Inferior parietal cortex (tissue), 1 donor: ENCODE results near the gene CCNJL.

Experiments
- DNase-seq: peaks from one replicate; pipeline ENCODE4 v3.0.0-alpha.2; 2016; ENCODE audit errors: extremely low spot score

The CCNJL gene

DNA sequence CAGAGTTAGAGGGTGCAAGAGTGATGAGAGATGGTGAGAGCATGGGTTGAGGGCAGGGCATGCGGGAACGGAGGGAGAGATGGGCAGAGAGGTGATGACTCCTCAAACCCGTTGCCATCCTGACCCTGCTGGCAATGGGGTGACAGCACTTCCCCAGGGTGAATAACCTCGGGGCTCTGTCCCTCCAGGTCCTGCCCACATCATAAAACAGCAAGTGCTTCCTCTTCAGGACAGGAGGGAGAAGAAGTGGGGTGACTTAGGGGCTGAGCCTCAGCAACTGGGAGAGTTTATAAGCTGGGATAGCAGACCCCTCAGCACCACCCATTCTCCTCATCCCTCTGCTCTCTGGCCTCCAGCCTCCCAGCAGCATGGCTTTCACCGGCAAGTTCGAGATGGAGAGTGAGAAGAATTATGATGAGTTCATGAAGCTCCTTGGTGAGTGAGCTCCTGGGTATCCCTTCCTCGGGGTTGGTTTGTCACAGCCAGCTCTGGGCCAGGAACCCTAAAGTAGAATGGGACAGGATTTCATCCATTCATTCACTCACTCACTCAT lies 83.1 kb downstream of the CCNJL start, which contains the start of gene FABP6:
FABP6 (plus strand) TSS at position 317 of the 553 bp plus-strand sequence; CDS start at position 369, 52 bp downstream.
- DNase-seq, result no peak

DNA sequence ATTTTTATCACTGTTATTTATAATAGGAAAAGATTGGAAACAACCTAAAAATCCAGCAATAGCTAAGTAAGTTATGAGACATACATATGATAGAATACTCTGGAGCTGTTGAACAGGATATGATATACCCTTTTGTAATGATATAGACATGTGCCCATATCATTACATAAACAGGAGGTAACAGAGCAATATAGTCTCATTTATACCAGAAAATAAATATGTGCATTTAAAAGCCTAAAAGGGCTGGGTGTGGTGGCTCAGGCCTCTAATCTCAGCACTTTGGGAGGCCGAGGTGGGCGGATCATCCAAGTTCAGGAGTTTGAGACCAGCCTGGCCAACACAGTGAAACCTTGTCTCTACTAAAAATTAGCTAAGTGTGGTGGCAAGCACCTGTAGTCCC lies 85.4 kb downstream of the CCNJL start:
- DNase-seq, result no peak

DNA sequence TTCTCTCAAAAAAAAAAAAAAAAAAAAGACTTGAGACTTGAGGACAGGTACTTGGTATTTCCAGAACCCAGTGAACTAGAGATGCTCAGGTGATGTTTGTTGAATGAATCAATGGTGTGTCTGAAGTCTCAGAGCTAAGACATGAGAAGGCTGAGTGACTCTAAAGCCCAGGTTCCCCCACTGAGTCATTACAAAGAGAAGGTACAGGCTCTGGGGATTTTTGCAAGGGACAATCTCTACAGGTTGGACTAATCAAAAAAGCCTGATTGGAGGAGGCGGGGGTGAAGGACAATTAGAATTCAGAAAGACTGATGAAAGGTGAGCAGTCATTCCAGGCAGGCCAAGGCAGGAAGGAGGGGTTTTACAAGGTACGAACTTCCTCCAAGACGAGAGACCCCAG lies 91.3 kb downstream of the CCNJL start:
- DNase-seq, result no peak

DNA sequence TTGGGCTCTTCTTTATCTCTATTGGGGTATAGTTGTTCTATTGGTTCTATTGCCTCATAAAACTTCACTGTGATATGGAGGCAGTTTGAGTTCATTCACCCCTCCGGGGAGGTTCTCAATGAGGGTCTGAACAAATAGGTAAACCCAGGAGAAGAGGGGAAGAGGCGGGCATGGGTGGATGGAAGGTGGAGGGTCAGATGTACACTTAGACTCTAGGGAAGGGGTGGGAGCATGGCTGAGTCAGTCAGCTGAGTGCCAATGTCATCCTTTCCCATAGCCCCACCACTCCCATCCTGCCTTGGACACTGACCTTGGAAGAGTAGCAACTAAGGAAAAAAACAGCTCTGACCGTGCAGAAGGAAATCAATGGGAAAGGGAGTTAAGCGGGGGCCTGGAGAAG lies 93.0 kb downstream of the CCNJL start:
- DNase-seq, result no peak

DNA sequence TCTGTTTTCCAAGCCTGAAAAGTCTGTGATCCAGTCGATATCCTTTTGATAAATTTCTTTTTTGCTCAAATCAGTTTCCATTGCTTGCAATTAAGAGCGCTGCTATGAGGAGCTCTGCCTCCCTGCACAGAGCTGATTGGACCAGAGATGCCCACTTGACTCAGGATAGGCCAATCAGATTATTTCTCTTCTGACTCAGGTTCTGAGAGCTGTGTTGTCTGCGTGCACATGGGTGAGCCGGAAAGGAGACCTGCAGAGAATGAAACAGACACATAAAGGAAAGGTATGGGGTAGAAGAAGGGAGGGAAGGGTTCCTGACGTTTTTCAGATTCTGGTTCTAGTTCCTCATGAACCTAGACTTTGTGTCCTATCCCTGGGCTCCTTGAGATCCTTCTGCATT lies 98.8 kb downstream of the CCNJL start:
- no peak for DNase-seq

DNA sequence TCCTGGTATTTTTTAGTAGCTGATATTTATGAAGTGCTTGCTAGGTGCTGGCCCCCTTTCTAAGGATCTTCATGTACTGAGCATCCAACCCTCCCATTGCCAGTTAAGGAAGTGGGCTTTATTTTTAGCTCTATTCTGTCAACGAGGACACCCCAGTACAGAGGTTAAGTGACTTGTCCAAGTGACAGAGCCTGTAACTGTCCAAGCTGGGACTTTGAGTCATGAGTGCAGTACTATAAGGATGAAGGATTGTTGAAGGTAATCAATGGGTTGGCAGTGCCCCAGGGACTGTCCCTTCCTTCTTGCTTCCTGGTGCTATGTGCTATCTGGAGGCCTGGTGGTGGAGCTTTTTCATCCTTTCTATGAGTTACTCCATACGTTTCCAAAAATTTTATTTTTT lies 101.0 kb downstream of the CCNJL start:
- no peak for DNase-seq

DNA sequence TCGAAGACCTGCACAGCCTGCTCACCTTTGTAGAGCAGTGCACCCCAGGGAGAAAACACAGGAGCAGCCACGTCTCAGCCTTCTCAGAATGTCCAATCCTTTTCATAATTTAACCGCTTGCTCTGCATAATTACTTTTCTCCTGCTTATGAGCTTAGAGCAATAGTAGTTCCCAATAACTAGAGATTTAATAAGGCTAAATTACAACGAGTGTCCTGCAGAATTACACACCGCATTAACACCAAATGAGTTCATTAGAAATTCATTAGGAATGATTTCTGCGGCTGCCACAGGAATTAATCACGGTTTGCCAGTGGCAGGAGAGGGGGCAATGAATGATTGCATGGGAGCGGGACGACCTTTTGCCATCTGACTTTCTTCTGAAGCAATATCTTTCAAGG lies 101.8 kb downstream of the CCNJL start:
- no peak for DNase-seq

DNA sequence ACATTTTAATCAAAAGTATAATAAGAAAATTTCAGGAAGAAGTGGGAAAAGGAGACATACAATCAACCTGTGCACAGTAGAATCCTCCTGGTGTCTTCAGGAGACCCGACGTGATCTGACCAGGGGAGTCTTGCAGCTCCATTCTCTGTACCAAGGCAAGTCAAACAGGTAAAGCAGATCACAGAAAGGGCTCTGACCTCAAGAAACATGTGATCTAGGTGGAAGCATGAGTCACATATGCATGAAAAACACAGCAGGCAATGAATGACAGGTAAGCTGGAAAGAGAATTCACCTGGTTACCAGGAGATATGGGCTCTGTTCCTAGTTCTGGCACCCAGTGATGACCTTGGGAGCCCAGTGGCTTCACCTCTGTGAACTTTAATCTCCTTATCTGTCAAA lies 102.4 kb downstream of the CCNJL start:
- no peak for DNase-seq

DNA sequence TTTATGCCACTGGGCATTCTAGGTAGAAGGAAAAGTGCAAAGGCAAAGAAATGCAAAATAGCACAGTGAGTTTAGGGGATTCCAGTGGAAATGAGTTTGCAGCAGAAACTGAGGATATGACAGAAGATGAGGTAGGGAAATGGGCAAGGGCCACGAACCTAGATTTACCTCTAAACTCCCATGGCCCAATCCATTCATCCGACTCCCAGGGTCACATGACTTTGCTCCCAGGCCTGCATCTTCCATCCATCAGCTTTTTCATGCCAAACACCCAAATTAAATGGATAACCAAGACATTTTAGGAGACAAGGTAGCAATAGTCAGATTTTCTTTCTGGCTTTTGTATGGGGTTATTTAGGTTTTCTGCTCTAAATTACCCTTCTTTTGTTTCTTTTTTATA lies 105.3 kb downstream of the CCNJL start:
- no peak for DNase-seq
